Measurements from ENCODE around the gene GMIP. TPM values are rescaled to one million over a fixed set of nuclear protein-coding genes. Genes with fewer than 3 reads are reported as not detected.

GMIP gene
- total RNA-seq, 1 experiment from 2014 or later: 17.3 TPM

- CTCF ChIA-PET: no interaction called here
- BruUV-seq (replicated peaks): no TSS peak
- DNase-seq: no peak
- no peaks in the 10 kb centered on the region for H3K36me3 Mint-ChIP-seq (ENCODE audit: insufficient read depth, unreplicated experiment)
- no peak for TF ChIP-seq CTCF (IDR thresholded peaks at IDR 0.05; ENCODE audit: unreplicated experiment)
- H3K27ac Mint-ChIP-seq (ENCODE audit: unreplicated experiment): no peak overlapping the region
- H3K9me3 Mint-ChIP-seq (ENCODE audit: low read depth, unreplicated experiment): no peaks in the 10 kb centered on the region
- no peaks in the 10 kb centered on the region for H3K4me1 Mint-ChIP-seq (ENCODE audit: low read depth, unreplicated experiment)
- intact Hi-C loops (cut with micrococcal nuclease; ENCODE audit: unreplicated experiment): no loop called here
- no peak overlapping the region for H3K4me3 Mint-ChIP-seq (ENCODE audit: low read depth, unreplicated experiment)
- H3K27me3 Mint-ChIP-seq (ENCODE audit: unreplicated experiment): no peaks in the 10 kb centered on the region
Measured at GRCh38 chr19:19582471-19582870, 61.0 kb downstream of the GMIP start.

- CTCF ChIA-PET: no interaction called here
- intact Hi-C loops (cut with micrococcal nuclease; ENCODE audit: unreplicated experiment): no loop called here
- H3K4me3 Mint-ChIP-seq (ENCODE audit: low read depth, unreplicated experiment): no peak overlapping the region
- DNase-seq: no peak
- BruUV-seq (replicated peaks): no TSS peak
- H3K4me1 Mint-ChIP-seq (ENCODE audit: low read depth, unreplicated experiment): no peaks in the 10 kb centered on the region
- H3K9me3 Mint-ChIP-seq (ENCODE audit: low read depth, unreplicated experiment): no peaks in the 10 kb centered on the region
- H3K27me3 Mint-ChIP-seq (ENCODE audit: unreplicated experiment): no peaks in the 10 kb centered on the region
- no peak for TF ChIP-seq CTCF (IDR thresholded peaks at IDR 0.05; ENCODE audit: unreplicated experiment)
- H3K27ac Mint-ChIP-seq (ENCODE audit: unreplicated experiment): no peak overlapping the region
- H3K36me3 Mint-ChIP-seq (ENCODE audit: insufficient read depth, unreplicated experiment): no peaks in the 10 kb centered on the region
Measured at GRCh38 chr19:19581391-19581790, 62.1 kb downstream of the GMIP start.

GRCh38 chr19:19580418-19580817, 63.0 kb downstream of the GMIP start:
- CTCF ChIA-PET: no interaction called here
- no peaks in the 10 kb centered on the region for H3K27me3 Mint-ChIP-seq (ENCODE audit: unreplicated experiment)
- no peak for TF ChIP-seq CTCF (IDR thresholded peaks at IDR 0.05; ENCODE audit: unreplicated experiment)

GRCh38 chr19:19579533-19580361, 63.7 kb downstream of the GMIP start:
- H3K27me3 Mint-ChIP-seq (ENCODE audit: unreplicated experiment): no peaks in the 10 kb centered on the region
- BruUV-seq (replicated peaks): no TSS peak
- DNase-seq: no peak
- no peak overlapping the region for H3K4me3 Mint-ChIP-seq (ENCODE audit: low read depth, unreplicated experiment)
- TF ChIP-seq CTCF (IDR thresholded peaks at IDR 0.05; ENCODE audit: unreplicated experiment): no peak
- H3K36me3 Mint-ChIP-seq (ENCODE audit: insufficient read depth, unreplicated experiment): no peaks in the 10 kb centered on the region
- H3K27ac Mint-ChIP-seq (ENCODE audit: unreplicated experiment): no peak overlapping the region
- H3K4me1 Mint-ChIP-seq (ENCODE audit: low read depth, unreplicated experiment): no peaks in the 10 kb centered on the region
- intact Hi-C loops (cut with micrococcal nuclease; ENCODE audit: unreplicated experiment): no loop called here
- CTCF ChIA-PET: no interaction called here
- H3K9me3 Mint-ChIP-seq (ENCODE audit: low read depth, unreplicated experiment): no peaks in the 10 kb centered on the region

More at GRCh38 chr19:19580418-19580817, 63.0 kb downstream of the GMIP start:
- intact Hi-C loops (cut with micrococcal nuclease; ENCODE audit: unreplicated experiment): no loop called here
- Mint-ChIP-seq H3K9me3 (ENCODE audit: low read depth, unreplicated experiment) (no peaks in the 10 kb centered on the region), H3K27ac (ENCODE audit: unreplicated experiment) (no peak overlapping the region), H3K4me1 (ENCODE audit: low read depth, unreplicated experiment) (no peaks in the 10 kb centered on the region), H3K36me3 (ENCODE audit: insufficient read depth, unreplicated experiment) (no peaks in the 10 kb centered on the region), H3K4me3 (ENCODE audit: low read depth, unreplicated experiment) (no peak overlapping the region)
- no TSS peak for BruUV-seq (replicated peaks)
- DNase-seq: no peak

Other genes with a start within 250 kb of the GMIP start
- gene GATAD2A, start 238.0 kb downstream of the GMIP start, total RNA-seq (2022): 79.8 and 83.7 TPM in 2 replicates
- 2.8 and 3.1 TPM in 2 replicates for gene TSSK6, start 128.1 kb downstream of the GMIP start, total RNA-seq (2022)
- gene NDUFA13, start 127.4 kb downstream of the GMIP start, total RNA-seq (2022): 191 and 193 TPM in 2 replicates
- 10.4 and 12.9 TPM in 2 replicates for gene YJEFN3, start 114.7 kb downstream of the GMIP start, total RNA-seq (2022)
- 1.3 and 1.7 TPM in 2 replicates for gene CILP2, start 105.4 kb downstream of the GMIP start, total RNA-seq (2022)
- gene PBX4, start 25.0 kb downstream of the GMIP start, total RNA-seq (2022): 5.1 and 6.0 TPM in 2 replicates
- gene LPAR2, start 15.4 kb downstream of the GMIP start, total RNA-seq (2022): 25.0 and 27.3 TPM in 2 replicates
- gene ATP13A1, start 20.0 kb upstream of the GMIP start, total RNA-seq (2022): 60.2 and 65.4 TPM in 2 replicates
- 8.3 and 10.2 TPM in 2 replicates for gene ZNF101, start 25.2 kb upstream of the GMIP start, total RNA-seq (2022)
- gene ZNF14, start 89.5 kb upstream of the GMIP start, total RNA-seq (2022): 2.8 and 3.1 TPM in 2 replicates
- 14.9 and 16.4 TPM in 2 replicates for gene ZNF506, start 178.1 kb upstream of the GMIP start, total RNA-seq (2022)
- gene ZNF253, start 222.2 kb upstream of the GMIP start, total RNA-seq (2022): 5.0 and 6.6 TPM in 2 replicates